GM12801 (cell line): Measurements from ENCODE around the gene TRABD2B.

Experiments
- TF ChIP-seq, protein P1 (sequence below): IDR thresholded peaks from one replicate; pipeline ENCODE4 v1.5.1; 2011; ENCODE audit warnings: control low read depth; ENCODE audit not compliant: insufficient read length; ENCODE audit errors: extremely low read depth

TRABD2B gene

DNA sequence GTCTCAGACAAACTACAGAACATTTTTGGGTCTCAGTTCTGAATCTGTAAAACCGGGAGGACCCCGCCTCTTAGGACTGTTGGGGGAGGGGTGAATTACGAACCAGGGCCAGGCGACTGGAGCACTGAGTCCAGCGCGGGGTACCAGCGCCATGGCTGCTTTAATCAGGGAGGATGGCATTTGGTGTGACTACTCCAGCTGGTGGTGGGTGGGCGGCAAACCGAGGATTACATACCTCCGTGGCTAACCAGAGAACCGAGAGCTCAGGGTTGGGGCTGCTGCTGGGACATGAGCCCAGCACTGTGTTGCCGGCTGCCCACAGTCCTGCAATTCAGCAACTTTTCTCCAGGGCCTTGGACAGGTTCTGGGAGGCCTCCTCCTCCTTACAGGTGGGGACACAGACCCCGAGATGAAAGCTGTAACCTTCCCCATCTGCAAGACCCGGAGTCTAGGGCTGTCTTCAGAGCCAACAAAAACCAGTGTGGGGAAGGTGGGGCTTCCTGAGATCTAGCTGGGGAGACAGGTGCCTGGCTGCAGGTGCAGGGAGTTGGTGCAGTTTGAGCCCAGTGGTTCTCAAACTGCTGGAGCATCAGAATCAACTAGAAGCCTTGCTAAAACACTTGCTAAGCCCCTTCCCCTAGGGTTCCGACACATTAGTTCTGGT lies 285.9 kb downstream of the TRABD2B start:
- TF ChIP-seq, protein P1, sequence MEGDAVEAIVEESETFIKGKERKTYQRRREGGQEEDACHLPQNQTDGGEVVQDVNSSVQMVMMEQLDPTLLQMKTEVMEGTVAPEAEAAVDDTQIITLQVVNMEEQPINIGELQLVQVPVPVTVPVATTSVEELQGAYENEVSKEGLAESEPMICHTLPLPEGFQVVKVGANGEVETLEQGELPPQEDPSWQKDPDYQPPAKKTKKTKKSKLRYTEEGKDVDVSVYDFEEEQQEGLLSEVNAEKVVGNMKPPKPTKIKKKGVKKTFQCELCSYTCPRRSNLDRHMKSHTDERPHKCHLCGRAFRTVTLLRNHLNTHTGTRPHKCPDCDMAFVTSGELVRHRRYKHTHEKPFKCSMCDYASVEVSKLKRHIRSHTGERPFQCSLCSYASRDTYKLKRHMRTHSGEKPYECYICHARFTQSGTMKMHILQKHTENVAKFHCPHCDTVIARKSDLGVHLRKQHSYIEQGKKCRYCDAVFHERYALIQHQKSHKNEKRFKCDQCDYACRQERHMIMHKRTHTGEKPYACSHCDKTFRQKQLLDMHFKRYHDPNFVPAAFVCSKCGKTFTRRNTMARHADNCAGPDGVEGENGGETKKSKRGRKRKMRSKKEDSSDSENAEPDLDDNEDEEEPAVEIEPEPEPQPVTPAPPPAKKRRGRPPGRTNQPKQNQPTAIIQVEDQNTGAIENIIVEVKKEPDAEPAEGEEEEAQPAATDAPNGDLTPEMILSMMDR: no peak
